Bronchial epithelial cell (primary cell): ENCODE measurements around the gene YAP1. TPM values are rescaled to one million over a fixed set of nuclear protein-coding genes. Genes with fewer than 3 reads are reported as not detected.
A peak's percentile ranks its signal among the peaks of the same experiment; 100 is the strongest.

Source experiments
- DNase-seq: peaks from one replicate; pipeline ENCODE4 v3.0.0-alpha.2; 2010; ENCODE audit warnings: low read depth
- FAIRE-seq: peaks from 2 replicates; lab custom pipeline; 2011; peaks lifted over from hg19 to GRCh38; lab: Jason Lieb, UNC
- H3K27me3 ChIP-seq: 2 replicates; pipeline ENCODE4 v1.5.1; 2011; ENCODE audit warnings: low read length; ENCODE audit not compliant: control insufficient read depth, insufficient read depth
- H3K36me3 ChIP-seq: 2 replicates; pipeline ENCODE4 v1.5.1; 2011; ENCODE audit warnings: low read length; ENCODE audit not compliant: control insufficient read depth, insufficient read depth
- H3K4me3 ChIP-seq: 2 replicates; pipeline ENCODE4 v1.5.1; 2011; ENCODE audit warnings: mild to moderate bottlenecking, low read depth, low read length, control low read depth
- total RNA-seq: library from RNA; depleted of rRNA; stranded (reverse); fragments of >200 nt; gene quantifications from 2 replicates; pipeline ENCODE4 v1.2.1, GENCODE V29; 2014
- TF ChIP-seq, protein P1 (sequence below): IDR thresholded peaks from 2 replicates; pipeline ENCODE4 v1.5.1; 2011; ENCODE audit warnings: mild to moderate bottlenecking, moderate library complexity, low read length, control low read depth, inconsistent platforms; ENCODE audit not compliant: insufficient read depth, severe bottlenecking

Gene YAP1
- total RNA-seq, 1 donor from 2014 or later: 151 TPM

DNA sequence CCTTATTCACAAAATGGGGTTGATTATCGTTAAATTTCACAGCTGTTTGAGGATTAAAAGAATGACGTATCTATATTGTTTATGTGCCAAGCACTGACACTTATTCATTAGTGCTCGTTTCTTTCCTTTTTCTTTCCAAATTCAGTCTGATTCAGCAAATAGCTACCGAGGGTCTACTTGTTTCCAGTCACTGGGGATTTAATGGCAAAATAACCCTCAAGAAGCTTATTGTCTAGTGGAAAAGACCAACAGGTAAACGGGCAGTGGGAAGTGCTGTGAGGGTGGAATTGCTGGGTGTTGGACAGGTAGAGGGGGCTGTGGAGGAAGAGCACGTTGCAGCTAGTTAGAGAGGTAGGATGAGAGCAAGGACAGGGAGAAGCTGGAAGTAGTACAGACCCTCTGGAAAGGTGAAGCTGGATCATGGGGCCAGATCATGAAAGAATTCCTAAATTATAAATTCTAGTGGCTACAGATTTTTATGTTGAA is 158.8 kb downstream of the YAP1 start:
- DNase-seq (no peak), FAIRE-seq (no peak)
- no peaks in the 10 kb centered on the region for H3K36me3 ChIP-seq
- TF ChIP-seq, protein P1, sequence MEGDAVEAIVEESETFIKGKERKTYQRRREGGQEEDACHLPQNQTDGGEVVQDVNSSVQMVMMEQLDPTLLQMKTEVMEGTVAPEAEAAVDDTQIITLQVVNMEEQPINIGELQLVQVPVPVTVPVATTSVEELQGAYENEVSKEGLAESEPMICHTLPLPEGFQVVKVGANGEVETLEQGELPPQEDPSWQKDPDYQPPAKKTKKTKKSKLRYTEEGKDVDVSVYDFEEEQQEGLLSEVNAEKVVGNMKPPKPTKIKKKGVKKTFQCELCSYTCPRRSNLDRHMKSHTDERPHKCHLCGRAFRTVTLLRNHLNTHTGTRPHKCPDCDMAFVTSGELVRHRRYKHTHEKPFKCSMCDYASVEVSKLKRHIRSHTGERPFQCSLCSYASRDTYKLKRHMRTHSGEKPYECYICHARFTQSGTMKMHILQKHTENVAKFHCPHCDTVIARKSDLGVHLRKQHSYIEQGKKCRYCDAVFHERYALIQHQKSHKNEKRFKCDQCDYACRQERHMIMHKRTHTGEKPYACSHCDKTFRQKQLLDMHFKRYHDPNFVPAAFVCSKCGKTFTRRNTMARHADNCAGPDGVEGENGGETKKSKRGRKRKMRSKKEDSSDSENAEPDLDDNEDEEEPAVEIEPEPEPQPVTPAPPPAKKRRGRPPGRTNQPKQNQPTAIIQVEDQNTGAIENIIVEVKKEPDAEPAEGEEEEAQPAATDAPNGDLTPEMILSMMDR: no peak
- no peaks in the 10 kb centered on the region for H3K27me3 ChIP-seq
- no peak overlapping the region for H3K4me3 ChIP-seq

DNA sequence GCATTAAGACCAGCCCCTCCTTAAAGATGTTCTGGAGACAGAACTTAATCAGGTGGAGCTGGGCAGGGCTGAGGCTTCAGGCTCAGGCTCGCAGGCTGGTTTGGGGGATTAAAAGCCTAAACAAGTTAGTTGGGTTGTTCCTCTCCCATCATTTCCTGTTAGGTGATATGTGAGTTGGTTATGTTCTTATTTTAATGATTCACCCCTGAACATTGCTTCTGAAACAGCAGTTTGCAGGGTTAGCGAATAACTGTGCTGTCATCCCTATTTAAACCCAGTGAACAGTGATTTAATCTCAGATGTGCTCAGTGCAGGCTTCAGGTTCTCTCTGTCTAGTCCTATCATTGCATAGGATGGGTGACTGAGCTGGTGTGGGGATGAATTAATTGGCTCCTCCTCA is 159.7 kb downstream of the YAP1 start:
- no peaks in the 10 kb centered on the region for H3K27me3 ChIP-seq
- FAIRE-seq (peak; percentile 84), DNase-seq (peak; percentile 97)
- TF ChIP-seq, protein P1: no peak
- no peak overlapping the region for H3K4me3 ChIP-seq
- H3K36me3 ChIP-seq: no peaks in the 10 kb centered on the region

DNA sequence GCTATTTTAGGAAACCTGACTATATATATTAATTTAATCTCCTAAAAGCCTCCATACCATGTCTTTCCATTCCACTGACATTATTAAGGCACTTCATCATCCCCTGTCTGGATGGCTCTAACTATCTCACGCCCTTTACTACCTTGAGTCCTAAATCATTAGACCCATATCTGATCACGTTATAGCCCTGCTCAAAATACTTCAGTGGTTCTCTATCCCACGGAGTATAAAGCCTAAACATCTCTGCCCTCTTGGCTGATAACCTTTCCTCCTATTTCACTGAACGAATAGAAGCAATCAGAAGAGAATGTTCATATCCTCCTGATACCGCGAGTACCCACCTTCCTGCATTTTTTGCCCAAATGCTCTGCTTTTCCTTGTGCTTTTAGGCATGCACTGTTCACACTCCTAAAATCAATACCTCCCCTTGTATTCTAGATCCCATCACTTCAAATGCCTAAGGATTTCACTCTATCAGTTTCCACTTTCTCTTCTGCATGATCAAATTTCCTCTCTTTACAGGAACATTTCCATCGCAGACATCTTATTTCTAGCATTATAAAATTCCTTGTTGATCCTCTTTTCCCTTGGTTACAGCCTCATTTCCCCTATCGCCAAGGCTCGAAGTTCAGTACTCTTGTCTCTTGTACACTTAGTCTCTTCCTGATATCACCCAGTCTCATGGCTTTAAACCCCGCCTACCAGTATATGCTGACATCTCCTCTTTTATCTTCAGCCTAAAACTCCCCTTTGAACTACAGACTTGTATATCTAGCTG is 162.0 kb downstream of the YAP1 start:
- Histone ChIP-seq H3K4me3 (no peak overlapping the region), H3K36me3 (no peaks in the 10 kb centered on the region), H3K27me3 (no peaks in the 10 kb centered on the region)
- no peak for DNase-seq
- FAIRE-seq: no peak
- TF ChIP-seq, protein P1: no peak

DNA sequence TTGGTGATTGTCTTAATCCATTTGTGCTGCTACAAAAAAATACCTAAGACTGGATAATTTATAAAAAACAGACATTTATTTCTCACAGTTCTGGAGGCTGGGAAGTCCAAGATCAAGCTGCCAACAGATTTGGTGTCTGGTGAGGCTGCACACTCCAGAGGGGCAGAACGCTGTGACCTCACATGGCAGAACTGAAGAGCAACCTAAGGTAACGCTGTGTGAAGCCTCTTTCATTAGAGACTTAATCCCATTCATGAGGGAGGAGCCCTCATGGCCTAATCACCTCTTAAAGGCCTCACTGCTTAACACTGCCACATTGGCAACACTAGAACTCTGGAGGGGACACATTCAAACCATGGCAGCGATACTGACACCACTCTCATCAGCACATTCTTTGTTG is 164.4 kb downstream of the YAP1 start:
- no peaks in the 10 kb centered on the region for H3K27me3 ChIP-seq
- FAIRE-seq (no peak), DNase-seq (no peak)
- TF ChIP-seq, protein P1: no peak
- no peak overlapping the region for H3K4me3 ChIP-seq
- no peaks in the 10 kb centered on the region for H3K36me3 ChIP-seq

DNA sequence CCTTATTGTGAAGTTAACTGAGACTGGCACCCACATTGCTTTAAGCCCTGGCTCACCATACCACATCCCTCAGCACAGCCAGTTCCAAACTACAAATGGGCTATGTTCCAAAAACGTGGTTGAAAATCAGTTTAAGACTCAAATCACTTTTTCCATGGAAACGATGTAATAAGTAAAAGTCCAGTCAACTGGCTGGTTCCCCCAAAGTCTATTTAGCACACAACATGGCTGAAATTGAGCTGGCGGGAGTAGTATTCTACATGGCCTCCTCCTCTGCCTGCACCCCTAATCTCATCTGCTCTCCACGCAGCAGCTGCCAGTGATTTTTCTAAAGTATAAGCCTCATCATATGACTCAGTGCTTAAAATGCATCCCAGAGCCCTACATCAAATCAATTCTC is 166.1 kb downstream of the YAP1 start:
- Histone ChIP-seq H3K36me3 (no peaks in the 10 kb centered on the region), H3K27me3 (no peaks in the 10 kb centered on the region), H3K4me3 (no peak overlapping the region)
- TF ChIP-seq, protein P1: no peak
- DNase-seq (no peak), FAIRE-seq (no peak)
